ENCODE data around the gene AP2A2.

DNA sequence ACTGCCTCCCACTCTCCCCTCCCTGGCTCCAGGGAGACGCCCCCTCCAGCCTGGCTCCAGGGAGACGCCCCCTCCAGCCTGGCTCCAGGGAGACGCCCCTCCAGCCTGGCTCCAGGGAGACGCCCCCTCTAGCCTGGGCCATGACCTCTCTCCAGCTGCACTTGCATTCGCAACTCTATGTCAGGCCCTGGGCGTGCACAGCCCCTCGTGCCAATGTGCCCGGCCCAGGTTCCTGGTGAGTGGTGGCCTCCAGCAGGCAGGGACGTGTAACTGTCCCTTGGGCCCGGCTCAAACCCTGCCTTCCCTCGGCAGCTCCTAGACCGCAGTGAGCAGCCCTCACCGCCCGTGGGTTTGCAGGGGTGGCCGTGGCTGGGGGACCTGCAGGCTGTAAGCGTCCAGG is 104.0 kb downstream of the AP2A2 start:
- TF ChIP-seq, protein P1, sequence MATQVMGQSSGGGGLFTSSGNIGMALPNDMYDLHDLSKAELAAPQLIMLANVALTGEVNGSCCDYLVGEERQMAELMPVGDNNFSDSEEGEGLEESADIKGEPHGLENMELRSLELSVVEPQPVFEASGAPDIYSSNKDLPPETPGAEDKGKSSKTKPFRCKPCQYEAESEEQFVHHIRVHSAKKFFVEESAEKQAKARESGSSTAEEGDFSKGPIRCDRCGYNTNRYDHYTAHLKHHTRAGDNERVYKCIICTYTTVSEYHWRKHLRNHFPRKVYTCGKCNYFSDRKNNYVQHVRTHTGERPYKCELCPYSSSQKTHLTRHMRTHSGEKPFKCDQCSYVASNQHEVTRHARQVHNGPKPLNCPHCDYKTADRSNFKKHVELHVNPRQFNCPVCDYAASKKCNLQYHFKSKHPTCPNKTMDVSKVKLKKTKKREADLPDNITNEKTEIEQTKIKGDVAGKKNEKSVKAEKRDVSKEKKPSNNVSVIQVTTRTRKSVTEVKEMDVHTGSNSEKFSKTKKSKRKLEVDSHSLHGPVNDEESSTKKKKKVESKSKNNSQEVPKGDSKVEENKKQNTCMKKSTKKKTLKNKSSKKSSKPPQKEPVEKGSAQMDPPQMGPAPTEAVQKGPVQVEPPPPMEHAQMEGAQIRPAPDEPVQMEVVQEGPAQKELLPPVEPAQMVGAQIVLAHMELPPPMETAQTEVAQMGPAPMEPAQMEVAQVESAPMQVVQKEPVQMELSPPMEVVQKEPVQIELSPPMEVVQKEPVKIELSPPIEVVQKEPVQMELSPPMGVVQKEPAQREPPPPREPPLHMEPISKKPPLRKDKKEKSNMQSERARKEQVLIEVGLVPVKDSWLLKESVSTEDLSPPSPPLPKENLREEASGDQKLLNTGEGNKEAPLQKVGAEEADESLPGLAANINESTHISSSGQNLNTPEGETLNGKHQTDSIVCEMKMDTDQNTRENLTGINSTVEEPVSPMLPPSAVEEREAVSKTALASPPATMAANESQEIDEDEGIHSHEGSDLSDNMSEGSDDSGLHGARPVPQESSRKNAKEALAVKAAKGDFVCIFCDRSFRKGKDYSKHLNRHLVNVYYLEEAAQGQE (IDR thresholded peaks at IDR 0.05; ENCODE audit: insufficient read depth in 1 of 2, low read depth in 2 of 2, low read length in 1 of 2) = no peak
- TF ChIP-seq, protein P2, sequence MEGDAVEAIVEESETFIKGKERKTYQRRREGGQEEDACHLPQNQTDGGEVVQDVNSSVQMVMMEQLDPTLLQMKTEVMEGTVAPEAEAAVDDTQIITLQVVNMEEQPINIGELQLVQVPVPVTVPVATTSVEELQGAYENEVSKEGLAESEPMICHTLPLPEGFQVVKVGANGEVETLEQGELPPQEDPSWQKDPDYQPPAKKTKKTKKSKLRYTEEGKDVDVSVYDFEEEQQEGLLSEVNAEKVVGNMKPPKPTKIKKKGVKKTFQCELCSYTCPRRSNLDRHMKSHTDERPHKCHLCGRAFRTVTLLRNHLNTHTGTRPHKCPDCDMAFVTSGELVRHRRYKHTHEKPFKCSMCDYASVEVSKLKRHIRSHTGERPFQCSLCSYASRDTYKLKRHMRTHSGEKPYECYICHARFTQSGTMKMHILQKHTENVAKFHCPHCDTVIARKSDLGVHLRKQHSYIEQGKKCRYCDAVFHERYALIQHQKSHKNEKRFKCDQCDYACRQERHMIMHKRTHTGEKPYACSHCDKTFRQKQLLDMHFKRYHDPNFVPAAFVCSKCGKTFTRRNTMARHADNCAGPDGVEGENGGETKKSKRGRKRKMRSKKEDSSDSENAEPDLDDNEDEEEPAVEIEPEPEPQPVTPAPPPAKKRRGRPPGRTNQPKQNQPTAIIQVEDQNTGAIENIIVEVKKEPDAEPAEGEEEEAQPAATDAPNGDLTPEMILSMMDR (IDR thresholded peaks at IDR 0.05) = no peak
